ENCODE data around the gene NPAS3. TPM values are rescaled to one million over a fixed set of nuclear protein-coding genes. Genes with fewer than 3 reads are reported as not detected.

Gene NPAS3
- polyA plus RNA-seq, 4 donors: 8.5 to 11.0 (median 10.7) TPM

DNA sequence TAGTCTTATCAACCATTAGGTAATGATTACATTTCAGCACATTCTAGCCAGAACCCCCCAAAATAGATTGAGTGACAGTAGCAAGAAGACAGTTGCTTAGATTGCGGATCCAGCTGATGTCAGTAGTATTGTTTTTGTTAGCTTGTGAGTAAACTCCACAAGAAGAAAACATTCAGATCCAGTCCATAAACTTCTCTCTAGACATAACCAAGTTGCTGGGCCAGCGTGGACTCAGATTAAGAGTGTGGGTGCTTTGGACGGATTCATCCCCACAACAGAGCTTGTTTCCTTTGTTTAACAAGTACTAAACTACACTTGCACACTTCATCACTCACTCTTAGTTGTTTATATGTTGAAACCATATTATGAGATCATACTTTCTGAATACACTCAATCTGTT is 293.4 kb downstream of the NPAS3 start:
- DNase-seq (ENCODE audit: low read depth in 4 of 4, low spot score in 3 of 4): no peak

GRCh38 chr14:33237115-33237740 is 298.5 kb downstream of the NPAS3 start:
- DNase-seq (ENCODE audit: low read depth in 4 of 4, low spot score in 3 of 4): no peak

DNA sequence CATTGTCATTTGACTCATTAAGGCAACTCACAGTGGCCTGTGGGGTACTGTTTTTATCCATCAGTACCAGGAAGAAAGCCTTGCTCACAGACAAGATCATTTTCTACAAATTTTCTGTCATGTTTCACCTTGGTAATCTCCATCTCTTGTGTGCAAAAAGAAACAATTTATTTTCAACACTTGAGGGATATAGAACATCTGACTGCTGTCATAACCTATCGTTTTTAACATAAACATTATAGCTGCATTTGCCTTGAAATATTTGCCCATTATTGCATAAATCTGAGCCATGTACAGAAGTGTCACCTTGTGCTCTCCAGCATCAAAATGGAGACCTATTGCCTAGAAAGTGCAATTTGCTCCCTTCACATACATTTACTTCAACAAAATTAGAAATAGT is 300.8 kb downstream of the NPAS3 start:
- DNase-seq (ENCODE audit: low read depth in 4 of 4, low spot score in 3 of 4): no peak

- no peak for DNase-seq (ENCODE audit: low read depth in 4 of 4, low spot score in 3 of 4)
These were observed 301.8 kb downstream of the NPAS3 start for GRCh38 chr14:33240466-33240865.

- no peak for DNase-seq (ENCODE audit: low read depth in 4 of 4, low spot score in 3 of 4)
These were observed 302.7 kb downstream of the NPAS3 start for GRCh38 chr14:33241331-33241730.

- DNase-seq (ENCODE audit: low read depth in 4 of 4, low spot score in 3 of 4): no peak
These were observed 310.6 kb downstream of the NPAS3 start for GRCh38 chr14:33249233-33249820.

DNA sequence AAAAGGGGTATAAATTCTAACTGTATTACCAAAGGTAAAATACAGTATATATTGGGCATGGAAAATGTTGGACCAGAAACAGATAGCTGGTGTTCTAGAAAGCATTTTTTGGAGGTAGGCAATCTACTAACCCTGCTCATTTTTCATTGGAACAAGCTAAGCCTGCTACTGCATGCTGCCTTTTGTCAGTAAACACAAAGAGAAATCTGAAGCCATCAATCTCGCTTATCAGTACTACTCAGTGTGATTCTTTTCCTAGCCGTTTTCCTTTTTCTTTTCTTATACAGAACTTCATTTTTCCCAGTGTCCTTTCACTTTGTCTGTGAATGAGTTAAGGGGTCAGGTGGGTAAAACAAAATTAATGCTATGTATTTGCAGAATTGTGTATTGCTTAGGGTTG is 312.3 kb downstream of the NPAS3 start:
- DNase-seq (ENCODE audit: low read depth in 4 of 4, low spot score in 3 of 4): no peak

GRCh38 chr14:33254342-33254741 is 315.7 kb downstream of the NPAS3 start:
- no peak for DNase-seq (ENCODE audit: low read depth in 4 of 4, low spot score in 3 of 4)

DNA sequence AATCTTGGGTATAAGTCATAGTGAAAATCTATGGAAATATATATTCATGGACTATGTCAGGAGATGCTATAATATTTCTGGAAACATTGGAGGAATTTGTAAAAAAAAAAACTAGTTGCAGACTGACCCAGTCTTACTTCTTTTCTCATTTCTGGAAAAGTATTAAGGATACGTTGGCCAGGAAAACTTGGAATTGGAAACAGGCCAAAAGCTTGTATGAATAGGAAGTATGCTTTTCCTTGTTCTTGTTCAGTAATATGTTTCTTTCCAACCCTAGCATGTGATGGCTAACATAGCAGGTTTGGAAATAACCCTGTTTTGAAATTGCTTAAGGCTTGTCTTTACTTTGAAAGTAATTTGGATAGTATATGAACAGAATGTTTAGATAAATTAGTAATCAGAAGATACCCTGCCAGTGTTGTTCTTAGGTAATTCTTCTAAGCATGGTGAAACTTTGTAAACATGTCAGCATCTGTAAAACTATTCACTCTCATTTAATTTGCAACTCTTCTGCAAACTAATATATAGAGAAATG is 316.2 kb downstream of the NPAS3 start:
- no peak for DNase-seq (ENCODE audit: low read depth in 4 of 4, low spot score in 3 of 4)

DNA sequence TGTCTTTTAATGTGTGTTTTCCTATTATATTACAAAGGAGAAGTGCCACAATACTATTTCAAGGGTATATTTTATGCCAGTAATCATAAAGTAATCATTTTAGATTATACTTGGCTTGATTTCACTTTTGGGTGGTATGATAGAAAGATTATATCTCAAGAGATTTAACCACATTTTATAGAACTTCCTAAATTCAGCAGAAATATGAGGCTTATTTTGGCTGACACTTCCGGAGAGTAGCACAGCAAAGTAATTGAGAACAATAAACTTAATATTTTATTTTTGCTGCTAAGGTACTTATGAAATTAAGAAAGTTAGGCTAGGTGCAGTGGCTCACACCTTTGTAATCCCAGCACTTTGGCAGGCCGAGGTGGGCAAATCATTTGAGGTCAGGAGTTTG is 319.1 kb downstream of the NPAS3 start:
- no peak for DNase-seq (ENCODE audit: low read depth in 4 of 4, low spot score in 3 of 4)

DNA sequence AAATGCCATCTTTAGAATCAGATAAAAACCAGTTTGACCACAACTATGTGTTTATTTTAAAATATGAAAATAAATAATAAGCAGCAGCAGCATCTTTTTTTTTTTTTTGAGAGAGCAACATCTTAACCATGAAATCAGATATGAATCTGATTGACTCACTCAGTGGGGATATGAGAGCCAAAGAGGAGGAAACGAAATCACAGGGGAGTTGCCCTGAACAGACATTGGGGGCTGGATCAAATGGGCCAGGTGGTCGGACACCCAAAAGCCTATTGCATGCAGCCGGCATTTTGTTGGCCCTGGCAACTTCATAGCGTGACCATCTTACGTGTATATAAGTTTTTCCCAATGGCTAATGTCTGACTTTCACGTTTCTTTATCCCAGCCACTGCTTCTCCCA is 321.1 kb downstream of the NPAS3 start:
- DNase-seq (ENCODE audit: low read depth in 4 of 4, low spot score in 3 of 4): no peak

- DNase-seq (ENCODE audit: low read depth in 4 of 4, low spot score in 3 of 4): no peak
These were observed 332.5 kb downstream of the NPAS3 start for GRCh38 chr14:33271216-33271615.

DNA sequence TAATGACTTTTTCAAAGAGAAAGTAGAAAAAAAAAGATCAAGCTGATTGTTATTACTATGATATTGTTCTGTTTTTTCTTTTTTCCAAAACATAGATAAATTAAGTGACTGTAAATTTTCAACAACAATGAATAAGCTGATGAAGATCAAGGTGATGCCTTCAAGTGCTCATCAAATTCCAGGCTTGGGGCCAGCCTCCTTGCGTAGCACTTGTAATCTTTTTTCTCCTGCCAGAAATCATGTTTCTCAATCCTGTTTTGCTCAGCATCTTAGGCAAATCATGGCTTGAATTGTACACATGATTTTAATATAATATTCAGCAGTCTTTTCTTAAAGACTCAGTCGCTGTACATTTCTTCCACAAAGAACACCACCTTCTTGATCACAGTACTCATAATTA is 333.2 kb downstream of the NPAS3 start:
- no peak for DNase-seq (ENCODE audit: low read depth in 4 of 4, low spot score in 3 of 4)

DNA sequence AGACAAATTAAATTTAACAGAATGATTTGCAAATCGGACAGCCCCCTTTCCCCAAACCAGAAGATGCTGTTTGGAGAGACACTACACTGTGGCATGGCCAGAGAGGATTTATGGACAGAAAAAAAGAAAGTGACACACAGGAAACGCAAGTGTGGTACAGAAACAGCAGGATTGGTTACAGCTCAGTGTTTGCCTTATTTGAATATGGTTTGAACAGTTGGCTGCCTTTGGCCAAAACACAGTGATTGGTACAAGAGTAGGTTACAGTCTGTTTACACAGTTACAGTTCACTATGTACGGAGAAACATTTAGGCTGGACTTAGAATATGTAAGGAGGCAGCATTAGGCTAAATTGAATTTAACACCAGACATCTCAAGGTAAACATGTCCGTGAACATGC is 335.3 kb downstream of the NPAS3 start:
- DNase-seq (ENCODE audit: low read depth in 4 of 4, low spot score in 3 of 4): no peak

DNA sequence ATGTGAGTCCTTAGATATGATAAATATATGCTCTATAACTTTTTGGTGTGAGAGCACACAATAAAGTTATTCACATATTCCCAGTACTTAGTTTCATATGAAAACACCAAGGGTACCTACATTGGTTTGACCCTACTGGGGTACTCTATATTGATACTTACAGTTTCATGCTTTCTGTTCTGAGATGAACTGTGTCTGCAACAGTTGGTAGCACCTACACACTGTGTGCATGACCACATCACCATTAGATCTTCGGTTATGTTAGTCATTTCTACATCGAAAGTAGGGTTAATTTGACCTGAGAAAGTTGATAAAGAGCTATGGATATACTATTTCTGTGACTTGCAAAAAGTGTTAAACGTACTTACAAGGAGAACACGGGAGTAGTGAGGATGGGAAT is 337.2 kb downstream of the NPAS3 start:
- DNase-seq (ENCODE audit: low read depth in 4 of 4, low spot score in 3 of 4): no peak

- no peak for DNase-seq (ENCODE audit: low read depth in 4 of 4, low spot score in 3 of 4)
These were observed 341.2 kb downstream of the NPAS3 start for GRCh38 chr14:33279865-33280264.

GRCh38 chr14:33280646-33281045 is 342.0 kb downstream of the NPAS3 start:
- no peak for DNase-seq (ENCODE audit: low read depth in 4 of 4, low spot score in 3 of 4)

GRCh38 chr14:33282331-33283230 is 343.9 kb downstream of the NPAS3 start:
- no peak for DNase-seq (ENCODE audit: low read depth in 4 of 4, low spot score in 3 of 4)

- DNase-seq (ENCODE audit: low read depth in 4 of 4, low spot score in 3 of 4): no peak
These were observed 347.4 kb downstream of the NPAS3 start for GRCh38 chr14:33285902-33286700.

DNA sequence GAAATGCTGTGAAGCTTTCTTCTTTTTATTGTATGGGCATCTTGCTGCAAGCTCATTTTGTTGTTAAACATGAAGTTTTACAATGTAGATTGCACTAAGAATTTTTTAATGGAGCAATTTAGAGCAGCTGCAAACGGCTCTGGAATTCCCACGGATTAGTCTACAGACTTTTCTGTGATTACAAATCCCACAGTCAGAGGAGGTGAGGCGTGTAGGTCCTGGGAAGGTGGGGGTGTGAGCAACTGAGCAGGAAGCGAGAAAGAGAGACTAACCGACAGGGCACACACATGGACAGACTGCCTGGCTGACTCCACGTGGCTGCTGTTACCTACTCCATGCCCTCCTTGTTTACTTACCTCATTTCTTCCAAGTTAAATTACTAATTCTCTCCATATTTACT is 348.5 kb downstream of the NPAS3 start:
- no peak for DNase-seq (ENCODE audit: low read depth in 4 of 4, low spot score in 3 of 4)

DNA sequence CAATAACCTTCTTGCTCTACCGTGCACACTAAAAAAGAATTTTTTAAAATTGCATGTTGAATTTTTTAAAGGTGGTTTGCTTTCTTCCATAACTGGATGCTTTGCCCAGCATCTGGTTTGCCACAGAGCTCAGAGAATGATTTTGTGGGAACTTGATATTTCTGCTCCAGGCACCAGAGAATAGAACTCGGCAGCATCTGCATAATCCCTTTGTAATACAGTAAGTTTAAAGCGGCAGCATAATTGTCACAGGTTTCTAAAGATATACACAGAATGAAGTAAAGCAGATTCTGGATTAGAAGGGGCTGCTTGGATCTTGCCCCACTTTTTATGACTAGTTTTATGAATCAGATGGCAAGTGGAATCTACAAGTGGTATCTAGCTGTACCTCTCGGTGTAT is 352.0 kb downstream of the NPAS3 start:
- DNase-seq (ENCODE audit: low read depth in 4 of 4, low spot score in 3 of 4): no peak
